ENCODE data around the gene GNAT3.

- TF ChIP-seq CTCF (IDR thresholded peaks at IDR 0.05) (no peak), EP300 (IDR thresholded peaks at IDR 0.05) (no peak)
Observed at GRCh38 chr7:80500325-80500724, 11.5 kb downstream of the GNAT3 start.
